Mucosa of rectum (tissue), 2 donors: ENCODE results near the gene ARID1B.

Experiments
- H3K27ac ChIP-seq, 2 donors: one replicate each; pipeline ENCODE4 v1.7.0; 2013; ENCODE audit warnings: inconsistent platforms in 2 of 2, low read depth in 2 of 2, low read length in 2 of 2
- H3K27me3 ChIP-seq, 2 donors: one replicate each; pipeline ENCODE4 v1.7.0; 2013; ENCODE audit warnings: low read length in 2 of 2; ENCODE audit not compliant: control insufficient read depth in 2 of 2, insufficient read depth in 2 of 2
- H3K36me3 ChIP-seq, 2 donors: one replicate each; pipeline ENCODE4 v1.7.0; 2013; ENCODE audit warnings: low read length in 2 of 2; ENCODE audit not compliant: control insufficient read depth in 2 of 2, insufficient read depth in 2 of 2
- H3K4me1 ChIP-seq, 2 donors: one replicate each; pipeline ENCODE4 v1.7.0; 2013; ENCODE audit warnings: low read length in 2 of 2, mild to moderate bottlenecking in 1 of 2; ENCODE audit not compliant: control insufficient read depth in 2 of 2, insufficient read depth in 2 of 2
- H3K4me3 ChIP-seq, 2 donors: one replicate each; pipeline ENCODE4 v1.7.0; 2013; ENCODE audit warnings: low read length in 2 of 2
- H3K9ac ChIP-seq, 2 donors: one replicate each; pipeline ENCODE4 v1.7.0; 2013; ENCODE audit warnings: low read length in 2 of 2, low read depth in 1 of 2, mild to moderate bottlenecking in 1 of 2
- H3K9me3 ChIP-seq, 2 donors: one replicate each; pipeline ENCODE4 v1.7.0; 2013; ENCODE audit warnings: low read length in 2 of 2; ENCODE audit not compliant: control insufficient read depth in 2 of 2
- donor health status: healthy.
- donor health status: Normal muscosa, but diverticular disease.

ARID1B gene

DNA sequence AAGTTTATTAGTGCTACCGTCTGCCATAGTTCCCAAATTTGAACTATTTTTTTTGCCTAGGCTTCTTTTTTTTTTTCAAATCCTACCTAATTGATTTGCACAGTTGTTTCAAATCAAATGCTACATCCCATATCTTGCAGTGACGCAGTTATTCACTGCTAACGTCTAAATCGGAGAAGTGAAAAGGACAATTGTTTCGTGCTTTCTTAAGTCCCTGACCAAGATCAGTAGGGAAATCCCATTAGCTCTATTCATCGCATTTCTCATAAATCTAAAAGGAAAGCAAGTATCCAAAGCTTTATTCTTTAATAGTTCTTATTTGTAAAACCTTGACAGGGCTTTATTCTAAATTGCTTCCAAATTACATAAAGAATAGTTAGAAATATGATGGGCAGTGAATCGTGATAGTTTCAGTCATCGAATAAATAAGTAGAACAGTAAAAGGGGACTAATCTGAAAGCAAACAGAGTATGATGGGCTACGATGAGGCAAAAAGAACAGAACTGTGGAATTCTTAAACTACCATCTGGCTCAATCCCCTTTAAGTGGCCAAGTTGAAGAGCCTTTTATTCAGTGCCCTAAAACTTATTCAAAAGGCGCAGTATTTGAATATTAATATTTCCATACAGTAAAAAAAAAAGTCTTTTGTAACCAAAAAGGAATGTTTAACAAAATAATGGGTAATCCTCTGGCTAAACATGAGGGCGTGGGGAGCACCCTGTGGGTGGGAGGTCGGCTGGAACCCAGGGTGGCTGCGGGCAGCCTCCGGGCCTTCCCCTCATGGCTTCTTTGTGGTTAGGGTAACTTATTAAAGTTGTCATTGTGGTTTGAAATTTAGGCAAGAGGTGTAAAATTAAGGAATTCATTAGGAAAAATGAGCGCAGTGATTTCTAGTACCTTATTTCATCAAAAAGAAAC lies 3.0 kb upstream of the ARID1B start:
- Histone ChIP-seq H3K4me1 (peaks cover 8 to 11% of the 10 kb centered on the region in 2 donors), H3K27me3 (no peaks in the 10 kb centered on the region), H3K4me3 (no peak overlapping the region), H3K27ac (peak overlapping the region in 1 of 2 donors; percentile 32), H3K36me3 (no peaks in the 10 kb centered on the region), H3K9ac (peak overlapping the region in 1 of 2 donors; percentile 49), H3K9me3 (no peaks in the 10 kb centered on the region)

- peak overlapping the region in 1 of 2 donors; percentile 22 for H3K4me3 ChIP-seq
- H3K36me3 ChIP-seq: no peaks in the 10 kb centered on the region
- no peaks in the 10 kb centered on the region for H3K27me3 ChIP-seq
- no peak overlapping the region for H3K27ac ChIP-seq
- H3K4me1 ChIP-seq: peaks cover 8 to 13% of the 10 kb centered on the region in 2 donors
- peak overlapping the region in 1 of 2 donors; percentile 49 for H3K9ac ChIP-seq
- H3K9me3 ChIP-seq: no peaks in the 10 kb centered on the region
These were observed 2.2 kb upstream of the ARID1B start for GRCh38 chr6:156774863-156775405.

DNA sequence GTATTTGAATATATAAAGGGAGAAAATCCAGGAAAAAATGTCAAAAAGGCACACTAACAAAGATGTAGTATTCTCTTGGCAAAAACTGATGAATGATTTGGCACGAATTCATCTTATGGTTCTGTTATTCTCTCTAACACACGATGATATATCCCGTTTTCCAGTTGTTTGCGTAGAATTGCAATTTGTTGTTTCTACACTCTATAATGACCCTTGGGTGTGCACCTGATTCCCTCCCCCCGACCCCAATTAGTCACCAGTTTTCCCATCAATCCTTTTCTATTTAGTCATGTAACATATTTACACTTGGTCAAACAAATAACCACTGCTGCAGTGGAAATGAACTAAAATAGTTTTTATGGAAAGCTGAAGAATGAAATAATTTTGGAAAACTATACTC lies 1.5 kb upstream of the ARID1B start:
- Histone ChIP-seq H3K36me3 (no peaks in the 10 kb centered on the region), H3K27ac (no peak overlapping the region), H3K9me3 (no peaks in the 10 kb centered on the region), H3K27me3 (no peaks in the 10 kb centered on the region), H3K4me1 (peaks cover 10 to 21% of the 10 kb centered on the region in 2 donors), H3K9ac (no peak overlapping the region), H3K4me3 (no peak overlapping the region)

DNA sequence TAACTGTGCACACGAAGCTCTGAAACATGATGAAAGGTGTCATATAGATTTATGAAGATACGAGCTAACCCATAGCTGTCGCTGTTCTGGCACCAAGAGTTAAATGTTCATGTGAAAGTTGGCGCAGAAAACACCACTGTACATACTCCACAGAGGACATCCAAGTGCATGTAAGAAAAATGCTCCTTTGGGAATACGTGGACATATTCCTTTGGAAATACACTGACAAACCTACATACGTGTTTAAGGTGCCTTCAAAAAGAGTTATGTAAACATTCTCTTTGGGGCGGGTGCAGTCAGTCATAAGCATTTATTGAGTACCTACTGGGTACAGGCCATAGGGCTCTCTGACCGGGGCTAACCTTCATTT lies 723 bp upstream of the ARID1B start:
- Histone ChIP-seq H3K4me3 (peak overlapping the region; percentile 91 to 94), H3K9ac (peak overlapping the region; percentile 81 to 90)

DNA sequence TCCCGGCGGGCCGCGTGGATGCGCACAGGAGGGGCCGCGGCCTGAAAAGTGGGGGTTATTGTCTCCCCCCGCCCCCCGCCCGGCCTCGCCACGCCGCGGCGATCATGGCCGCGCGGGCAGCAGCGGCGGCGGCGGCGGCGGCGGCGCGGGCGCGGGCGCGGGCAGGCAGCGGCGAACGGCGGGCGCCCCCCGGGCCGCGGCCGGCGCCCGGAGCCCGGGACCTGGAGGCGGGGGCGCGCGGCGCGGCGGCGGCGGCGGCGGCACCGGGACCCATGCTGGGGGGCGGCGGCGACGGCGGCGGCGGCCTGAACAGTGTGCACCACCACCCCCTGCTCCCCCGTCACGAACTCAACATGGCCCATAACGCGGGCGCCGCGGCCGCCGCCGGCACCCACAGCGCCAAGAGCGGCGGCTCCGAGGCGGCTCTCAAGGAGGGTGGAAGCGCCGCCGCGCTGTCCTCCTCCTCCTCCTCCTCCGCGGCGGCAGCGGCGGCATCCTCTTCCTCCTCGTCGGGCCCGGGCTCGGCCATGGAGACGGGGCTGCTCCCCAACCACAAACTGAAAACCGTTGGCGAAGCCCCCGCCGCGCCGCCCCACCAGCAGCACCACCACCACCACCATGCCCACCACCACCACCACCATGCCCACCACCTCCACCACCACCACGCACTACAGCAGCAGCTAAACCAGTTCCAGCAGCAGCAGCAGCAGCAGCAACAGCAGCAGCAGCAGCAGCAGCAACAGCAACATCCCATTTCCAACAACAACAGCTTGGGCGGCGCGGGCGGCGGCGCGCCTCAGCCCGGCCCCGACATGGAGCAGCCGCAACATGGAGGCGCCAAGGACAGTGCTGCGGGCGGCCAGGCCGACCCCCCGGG lies 637 bp downstream of the ARID1B start:
- peak overlapping the region; percentile 91 to 94 for H3K4me3 ChIP-seq
- no peaks in the 10 kb centered on the region for H3K36me3 ChIP-seq
- H3K4me1 ChIP-seq: peaks cover 17 to 29% of the 10 kb centered on the region in 2 donors
- peak overlapping the region; percentile 87 to 93 for H3K9ac ChIP-seq
- no peaks in the 10 kb centered on the region for H3K27me3 ChIP-seq
- H3K27ac ChIP-seq: peak overlapping the region; percentile 97 to 98
- H3K9me3 ChIP-seq: no peaks in the 10 kb centered on the region

More for the DNA sequence above, 723 bp upstream of the ARID1B start:
- Histone ChIP-seq H3K27ac (peak overlapping the region; percentile 90 to 97), H3K27me3 (no peaks in the 10 kb centered on the region), H3K36me3 (no peaks in the 10 kb centered on the region), H3K9me3 (no peaks in the 10 kb centered on the region), H3K4me1 (peaks cover 17 to 24% of the 10 kb centered on the region in 2 donors)

DNA sequence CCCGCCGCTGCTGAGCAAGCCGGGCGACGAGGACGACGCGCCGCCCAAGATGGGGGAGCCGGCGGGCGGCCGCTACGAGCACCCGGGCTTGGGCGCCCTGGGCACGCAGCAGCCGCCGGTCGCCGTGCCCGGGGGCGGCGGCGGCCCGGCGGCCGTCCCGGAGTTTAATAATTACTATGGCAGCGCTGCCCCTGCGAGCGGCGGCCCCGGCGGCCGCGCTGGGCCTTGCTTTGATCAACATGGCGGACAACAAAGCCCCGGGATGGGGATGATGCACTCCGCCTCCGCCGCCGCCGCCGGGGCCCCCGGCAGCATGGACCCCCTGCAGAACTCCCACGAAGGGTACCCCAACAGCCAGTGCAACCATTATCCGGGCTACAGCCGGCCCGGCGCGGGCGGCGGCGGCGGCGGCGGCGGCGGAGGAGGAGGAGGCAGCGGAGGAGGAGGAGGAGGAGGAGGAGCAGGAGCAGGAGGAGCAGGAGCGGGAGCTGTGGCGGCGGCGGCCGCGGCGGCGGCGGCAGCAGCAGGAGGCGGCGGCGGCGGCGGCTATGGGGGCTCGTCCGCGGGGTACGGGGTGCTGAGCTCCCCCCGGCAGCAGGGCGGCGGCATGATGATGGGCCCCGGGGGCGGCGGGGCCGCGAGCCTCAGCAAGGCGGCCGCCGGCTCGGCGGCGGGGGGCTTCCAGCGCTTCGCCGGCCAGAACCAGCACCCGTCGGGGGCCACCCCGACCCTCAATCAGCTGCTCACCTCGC lies 1.5 kb downstream of the ARID1B start:
- Histone ChIP-seq H3K9ac (peak overlapping the region; percentile 75 to 93), H3K9me3 (no peaks in the 10 kb centered on the region)

DNA sequence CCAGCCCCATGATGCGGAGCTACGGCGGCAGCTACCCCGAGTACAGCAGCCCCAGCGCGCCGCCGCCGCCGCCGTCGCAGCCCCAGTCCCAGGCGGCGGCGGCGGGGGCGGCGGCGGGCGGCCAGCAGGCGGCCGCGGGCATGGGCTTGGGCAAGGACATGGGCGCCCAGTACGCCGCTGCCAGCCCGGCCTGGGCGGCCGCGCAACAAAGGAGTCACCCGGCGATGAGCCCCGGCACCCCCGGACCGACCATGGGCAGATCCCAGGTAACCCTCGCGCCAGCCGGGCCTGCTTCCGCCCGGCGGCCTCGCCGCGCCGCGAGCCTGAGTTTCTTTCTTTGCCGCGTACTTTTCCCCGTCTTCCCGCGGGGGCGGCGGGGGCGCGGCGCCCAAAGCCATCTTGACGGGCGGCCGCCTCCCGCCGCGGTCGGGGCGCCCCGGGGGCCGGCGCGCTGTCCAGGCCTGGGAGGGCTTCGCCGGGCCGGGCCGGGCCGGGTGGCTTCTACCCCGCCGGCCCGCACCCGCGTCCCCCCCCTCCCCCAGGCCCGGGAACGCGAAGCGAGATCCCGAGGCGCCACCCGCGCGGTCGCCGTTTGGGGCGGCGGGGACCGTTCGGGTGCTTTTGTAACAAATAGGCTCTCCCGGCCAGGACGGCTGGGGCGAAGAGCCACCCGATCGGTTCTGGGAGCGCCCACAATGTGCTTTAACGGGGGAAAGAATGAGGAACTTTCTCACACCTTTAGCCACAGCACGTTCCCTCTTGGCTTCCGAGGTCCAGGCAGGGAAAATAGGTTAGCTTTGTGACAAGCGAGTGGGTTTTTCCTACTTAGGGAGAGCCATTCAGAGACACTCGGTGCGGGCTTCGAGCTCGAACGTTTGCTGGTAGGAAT lies 2.3 kb downstream of the ARID1B start:
- Histone ChIP-seq H3K36me3 (no peaks in the 10 kb centered on the region), H3K4me3 (peak overlapping the region; percentile 94 to 95), H3K9me3 (no peaks in the 10 kb centered on the region), H3K9ac (peak overlapping the region; percentile 93 to 94), H3K27me3 (no peaks in the 10 kb centered on the region), H3K4me1 (peaks cover 22 to 31% of the 10 kb centered on the region in 2 donors), H3K27ac (peak overlapping the region; percentile 97 to 98)

More for the DNA sequence above, 1.5 kb downstream of the ARID1B start:
- no peaks in the 10 kb centered on the region for H3K36me3 ChIP-seq
- no peaks in the 10 kb centered on the region for H3K27me3 ChIP-seq
- H3K4me1 ChIP-seq: peaks cover 21 to 31% of the 10 kb centered on the region in 2 donors
- H3K27ac ChIP-seq: peak overlapping the region; percentile 97 to 98
- H3K4me3 ChIP-seq: peak overlapping the region; percentile 72 to 94

DNA sequence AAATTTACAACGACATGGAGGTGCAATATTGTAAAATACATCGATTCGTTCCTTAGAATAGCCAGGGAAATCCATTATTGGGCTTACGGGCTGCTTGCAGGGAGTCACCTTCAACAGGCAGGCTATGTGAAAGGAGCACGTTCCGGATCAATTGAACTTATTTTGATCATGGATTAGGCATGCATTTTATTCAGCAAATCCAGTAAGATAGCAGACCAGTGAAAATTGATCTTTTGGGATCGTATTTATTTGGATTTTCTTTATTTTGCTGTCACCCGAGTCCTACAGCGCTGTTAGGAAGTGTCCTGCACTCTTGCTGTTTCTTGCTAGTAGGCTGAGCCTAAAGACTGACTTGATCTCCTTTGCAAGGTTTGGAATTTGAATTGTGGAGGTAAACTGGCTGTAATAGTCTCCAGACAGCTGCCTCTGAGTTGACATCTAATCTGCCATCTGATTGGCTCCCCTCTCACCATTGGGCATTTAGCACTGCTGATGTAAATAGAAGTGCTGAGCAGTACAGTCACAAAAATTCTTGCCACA lies 3.0 kb downstream of the ARID1B start:
- no peaks in the 10 kb centered on the region for H3K27me3 ChIP-seq
- H3K9me3 ChIP-seq: no peaks in the 10 kb centered on the region
- peak overlapping the region; percentile 93 to 94 for H3K9ac ChIP-seq
- H3K4me3 ChIP-seq: peak overlapping the region; percentile 94 to 95
- H3K4me1 ChIP-seq: peaks cover 19 to 26% of the 10 kb centered on the region in 2 donors
- H3K36me3 ChIP-seq: peaks cover 0 to 2% of the 10 kb centered on the region in 2 donors
- peak overlapping the region; percentile 97 to 98 for H3K27ac ChIP-seq
